HL-60 (cell line): ENCODE results near the gene ANKS1B.

Source experiments
- CTCF ChIP-seq: IDR thresholded peaks from one replicate; pipeline ENCODE4 v1.5.1; 2011; ENCODE audit warnings: low read length, control low read depth, inconsistent platforms; ENCODE audit not compliant: insufficient read depth
- POLR2AphosphoS5 ChIP-seq: IDR thresholded peaks from 2 replicates; pipeline ENCODE4 v1.6.1; 2012; ENCODE audit warnings: low read depth
- REST ChIP-seq: IDR thresholded peaks from 2 replicates; pipeline ENCODE4 v1.6.1; 2012; ENCODE audit warnings: low read depth; ENCODE audit not compliant: insufficient replicate concordance
- SPI1 ChIP-seq: IDR thresholded peaks from 2 replicates; pipeline ENCODE4 v1.6.1; 2012; ENCODE audit warnings: low read depth, mild to moderate bottlenecking, borderline replicate concordance

- no peak for TF ChIP-seq CTCF
- no peak for TF ChIP-seq POLR2AphosphoS5
- TF ChIP-seq REST, result no peak
- TF ChIP-seq SPI1, result no peak
Measured at GRCh38 chr12:98733667-98734350, 1250.9 kb downstream of the ANKS1B start.
